Raji (cell line): ENCODE results near the gene CEACAM8.

Experiments
- POLR2A ChIP-seq: IDR thresholded peaks from 2 replicates; pipeline ENCODE4 v1.6.1; 2011; ENCODE audit warnings: low read depth, low read length, control low read depth; ENCODE audit not compliant: insufficient read depth

CEACAM8 gene

GRCh38 chr19:42577016-42577415 lies 17.7 kb downstream of the CEACAM8 start:
- no peak for TF ChIP-seq POLR2A

GRCh38 chr19:42576241-42576640 lies 18.5 kb downstream of the CEACAM8 start:
- TF ChIP-seq POLR2A: no peak

GRCh38 chr19:42573642-42574041 lies 21.1 kb downstream of the CEACAM8 start:
- no peak for TF ChIP-seq POLR2A

GRCh38 chr19:42571116-42571515 lies 23.6 kb downstream of the CEACAM8 start:
- TF ChIP-seq POLR2A: no peak

GRCh38 chr19:42569193-42569592 lies 25.5 kb downstream of the CEACAM8 start:
- no peak for TF ChIP-seq POLR2A

GRCh38 chr19:42568006-42568405 lies 26.7 kb downstream of the CEACAM8 start:
- no peak for TF ChIP-seq POLR2A

GRCh38 chr19:42567567-42567966 lies 27.2 kb downstream of the CEACAM8 start:
- TF ChIP-seq POLR2A: no peak

GRCh38 chr19:42563352-42564210 lies 31.1 kb downstream of the CEACAM8 start:
- no peak for TF ChIP-seq POLR2A

- no peak for TF ChIP-seq POLR2A
Observed at GRCh38 chr19:42561512-42561911, 33.2 kb downstream of the CEACAM8 start.

GRCh38 chr19:42560731-42561130 lies 34.0 kb downstream of the CEACAM8 start:
- no peak for TF ChIP-seq POLR2A

- TF ChIP-seq POLR2A: no peak
Observed at GRCh38 chr19:42558450-42559150, 36.1 kb downstream of the CEACAM8 start.

GRCh38 chr19:42555801-42556200 lies 38.9 kb downstream of the CEACAM8 start:
- TF ChIP-seq POLR2A: no peak

GRCh38 chr19:42555317-42555716 lies 39.4 kb downstream of the CEACAM8 start:
- no peak for TF ChIP-seq POLR2A

- TF ChIP-seq POLR2A: no peak
Observed at GRCh38 chr19:42554046-42554575, 40.6 kb downstream of the CEACAM8 start.

GRCh38 chr19:42553292-42554045 lies 41.3 kb downstream of the CEACAM8 start:
- TF ChIP-seq POLR2A: no peak

GRCh38 chr19:42552086-42553065 lies 42.3 kb downstream of the CEACAM8 start:
- TF ChIP-seq POLR2A: no peak
